WERI-Rb-1 (cell line): ENCODE data around the gene SBNO2.
"Not testable (repeated sequence)": the region's sequence is repeated elsewhere in the genome, so short reads cannot be mapped to it uniquely, and the experiment has no call there.

Source experiments
- DNase-seq: peaks from one replicate; pipeline ENCODE4 v3.0.0-alpha.2; 2020
- H3K27ac ChIP-seq: fragments of 250-450 bp; sonication (Bioruptor Pico); 2 replicates; pipeline ENCODE4 v1.5.1; 2020; ENCODE audit warnings: mild to moderate bottlenecking, moderate library complexity
- H3K27me3 ChIP-seq: fragments of 250-450 bp; sonication (Bioruptor Pico); 2 replicates; pipeline ENCODE4 v1.5.1; 2021; ENCODE audit warnings: mild to moderate bottlenecking, low read depth, moderate library complexity; ENCODE audit not compliant: insufficient read depth, severe bottlenecking
- H3K36me3 ChIP-seq: fragments of 250-450 bp; sonication (Bioruptor Pico); 2 replicates; pipeline ENCODE4 v1.5.1; 2020; ENCODE audit warnings: mild to moderate bottlenecking, moderate library complexity
- H3K4me3 ChIP-seq: 2 replicates; pipeline ENCODE4 v1.5.1; 2011; ENCODE audit warnings: low read depth, mild to moderate bottlenecking, control low read depth, low read length
- H3K9me3 ChIP-seq: fragments of 250-450 bp; sonication (Bioruptor Pico); 2 replicates; pipeline ENCODE4 v1.5.1; 2021; ENCODE audit warnings: mild to moderate bottlenecking, moderate library complexity; ENCODE audit not compliant: severe bottlenecking
- CTCF ChIP-seq: IDR thresholded peaks from 2 replicates; pipeline ENCODE4 v1.5.1; 2011; ENCODE audit warnings: low read depth, mild to moderate bottlenecking, control low read depth, inconsistent platforms, low read length

SBNO2 gene

GRCh38 chr19:1206864-1207450 lies 32.9 kb upstream of the SBNO2 start:
- no peaks in the 10 kb centered on the region for H3K9me3 ChIP-seq
- H3K36me3 ChIP-seq, result peaks cover 47% of the 10 kb centered on the region
- TF ChIP-seq CTCF, result no peak
- H3K4me3 ChIP-seq, result peak overlapping the region; percentile 67
- DNase-seq, result no peak
- H3K27ac ChIP-seq, result no peak overlapping the region
- no peaks in the 10 kb centered on the region for H3K27me3 ChIP-seq

- Histone ChIP-seq H3K27ac (peak overlapping the region; percentile 48), H3K36me3 (peaks cover 41% of the 10 kb centered on the region), H3K9me3 (no peaks in the 10 kb centered on the region), H3K4me3 (peak overlapping the region; percentile 67), H3K27me3 (no peaks in the 10 kb centered on the region)
- no peak for TF ChIP-seq CTCF
- DNase-seq, result no peak
Observed at GRCh38 chr19:1206150-1206863, 32.2 kb upstream of the SBNO2 start.

GRCh38 chr19:1205114-1206099 lies 31.3 kb upstream of the SBNO2 start, which contains the start of gene STK11:
Gene STK11, plus strand, starts transcription at chr19:1205778. Its CDS starts 1,136 bp downstream, at chr19:1206914.
- Histone ChIP-seq H3K27ac (peak within 1 kb of the TSS; percentile 72), H3K36me3 (peaks cover 32% of the 10 kb centered on the region), H3K4me3 (peak within 1 kb of the TSS; percentile 67), H3K9me3 (no peaks in the 10 kb centered on the region), H3K27me3 (no peaks in the 10 kb centered on the region)
- peak; percentile 99 for DNase-seq
- TF ChIP-seq CTCF, result no peak

GRCh38 chr19:1200614-1201013 lies 26.5 kb upstream of the SBNO2 start:
- H3K27ac ChIP-seq, H3K36me3 ChIP-seq, H3K4me3 ChIP-seq, H3K27me3 ChIP-seq, H3K9me3 ChIP-seq, DNase-seq: not testable (repeated sequence)

GRCh38 chr19:1199531-1199930 lies 25.5 kb upstream of the SBNO2 start:
- Histone ChIP-seq H3K27me3 (no peaks in the 10 kb centered on the region), H3K27ac (no peak overlapping the region), H3K36me3 (no peaks in the 10 kb centered on the region), H3K9me3 (no peaks in the 10 kb centered on the region), H3K4me3 (no peak overlapping the region)
- DNase-seq, result no peak
- TF ChIP-seq CTCF, result no peak

- Histone ChIP-seq H3K4me3 (no peak overlapping the region), H3K36me3 (no peaks in the 10 kb centered on the region), H3K27me3 (no peaks in the 10 kb centered on the region), H3K27ac (no peak overlapping the region), H3K9me3 (no peaks in the 10 kb centered on the region)
- no peak for TF ChIP-seq CTCF
- no peak for DNase-seq
Observed at GRCh38 chr19:1189419-1189818, 15.4 kb upstream of the SBNO2 start.
